Measurements from ENCODE around the gene HHATL. TPM values are rescaled to one million over a fixed set of nuclear protein-coding genes. Genes with fewer than 3 reads are reported as not detected.

The HHATL gene
- total RNA-seq, 1 donor from 2014 or later, result not detected

GRCh38 chr3:42675909-42676308 lies 26.7 kb downstream of the HHATL start:
- FAIRE-seq (no peak), DNase-seq (ENCODE audit: low read depth) (no peak)
- TF ChIP-seq, protein P1, sequence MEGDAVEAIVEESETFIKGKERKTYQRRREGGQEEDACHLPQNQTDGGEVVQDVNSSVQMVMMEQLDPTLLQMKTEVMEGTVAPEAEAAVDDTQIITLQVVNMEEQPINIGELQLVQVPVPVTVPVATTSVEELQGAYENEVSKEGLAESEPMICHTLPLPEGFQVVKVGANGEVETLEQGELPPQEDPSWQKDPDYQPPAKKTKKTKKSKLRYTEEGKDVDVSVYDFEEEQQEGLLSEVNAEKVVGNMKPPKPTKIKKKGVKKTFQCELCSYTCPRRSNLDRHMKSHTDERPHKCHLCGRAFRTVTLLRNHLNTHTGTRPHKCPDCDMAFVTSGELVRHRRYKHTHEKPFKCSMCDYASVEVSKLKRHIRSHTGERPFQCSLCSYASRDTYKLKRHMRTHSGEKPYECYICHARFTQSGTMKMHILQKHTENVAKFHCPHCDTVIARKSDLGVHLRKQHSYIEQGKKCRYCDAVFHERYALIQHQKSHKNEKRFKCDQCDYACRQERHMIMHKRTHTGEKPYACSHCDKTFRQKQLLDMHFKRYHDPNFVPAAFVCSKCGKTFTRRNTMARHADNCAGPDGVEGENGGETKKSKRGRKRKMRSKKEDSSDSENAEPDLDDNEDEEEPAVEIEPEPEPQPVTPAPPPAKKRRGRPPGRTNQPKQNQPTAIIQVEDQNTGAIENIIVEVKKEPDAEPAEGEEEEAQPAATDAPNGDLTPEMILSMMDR (IDR thresholded peaks at IDR 0.05; ENCODE audit: insufficient read depth, low read length, severe bottlenecking), result no peak
- Histone ChIP-seq H3K4me3 (ENCODE audit: low read depth, low read length) (no peak overlapping the region), H3K36me3 (ENCODE audit: control insufficient read depth, insufficient read depth, low read length) (no peaks in the 10 kb centered on the region), H3K27me3 (ENCODE audit: control insufficient read depth, insufficient read depth, low read length) (no peaks in the 10 kb centered on the region)

- FAIRE-seq (no peak), DNase-seq (ENCODE audit: low read depth) (no peak)
- TF ChIP-seq, protein P1 (IDR thresholded peaks at IDR 0.05; ENCODE audit: insufficient read depth, low read length, severe bottlenecking), result no peak
- Histone ChIP-seq H3K36me3 (ENCODE audit: control insufficient read depth, insufficient read depth, low read length) (no peaks in the 10 kb centered on the region), H3K27me3 (ENCODE audit: control insufficient read depth, insufficient read depth, low read length) (no peaks in the 10 kb centered on the region), H3K4me3 (ENCODE audit: low read depth, low read length) (no peak overlapping the region)
Observed at GRCh38 chr3:42674146-42674545, 28.5 kb downstream of the HHATL start.

GRCh38 chr3:42673082-42673481 lies 29.5 kb downstream of the HHATL start:
- H3K4me3 ChIP-seq (ENCODE audit: low read depth, low read length), result no peak overlapping the region
- TF ChIP-seq, protein P1 (IDR thresholded peaks at IDR 0.05; ENCODE audit: insufficient read depth, low read length, severe bottlenecking), result no peak
- no peak for FAIRE-seq
- no peaks in the 10 kb centered on the region for H3K27me3 ChIP-seq (ENCODE audit: control insufficient read depth, insufficient read depth, low read length)
- DNase-seq (ENCODE audit: low read depth), result no peak
- no peaks in the 10 kb centered on the region for H3K36me3 ChIP-seq (ENCODE audit: control insufficient read depth, insufficient read depth, low read length)

DNA sequence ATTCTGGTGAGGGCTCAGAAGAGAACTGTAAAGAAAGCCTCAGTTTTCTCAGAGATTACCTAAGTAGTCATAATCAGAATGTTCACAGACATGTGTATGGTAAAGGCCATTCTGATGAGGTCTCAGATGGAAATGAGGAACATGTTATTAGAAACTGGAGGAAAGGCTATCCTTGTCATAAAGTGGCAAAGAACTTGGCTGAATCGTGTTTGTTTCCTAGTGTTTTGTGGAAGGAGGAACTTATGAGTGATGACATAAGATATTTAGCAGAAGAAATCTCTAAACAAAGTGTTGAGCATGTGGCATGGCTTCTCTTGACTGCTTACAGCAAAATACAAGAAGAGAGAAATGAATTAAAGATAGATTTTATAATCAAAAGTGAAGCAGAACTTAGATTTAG lies 30.1 kb downstream of the HHATL start:
- Histone ChIP-seq H3K4me3 (ENCODE audit: low read depth, low read length) (no peak overlapping the region), H3K27me3 (ENCODE audit: control insufficient read depth, insufficient read depth, low read length) (no peaks in the 10 kb centered on the region), H3K36me3 (ENCODE audit: control insufficient read depth, insufficient read depth, low read length) (no peaks in the 10 kb centered on the region)
- no peak for FAIRE-seq
- TF ChIP-seq, protein P1 (IDR thresholded peaks at IDR 0.05; ENCODE audit: insufficient read depth, low read length, severe bottlenecking), result no peak
- DNase-seq (ENCODE audit: low read depth), result no peak

GRCh38 chr3:42670670-42671069 lies 31.9 kb downstream of the HHATL start:
- Histone ChIP-seq H3K4me3 (ENCODE audit: low read depth, low read length) (no peak overlapping the region), H3K36me3 (ENCODE audit: control insufficient read depth, insufficient read depth, low read length) (no peaks in the 10 kb centered on the region), H3K27me3 (ENCODE audit: control insufficient read depth, insufficient read depth, low read length) (no peaks in the 10 kb centered on the region)
- TF ChIP-seq, protein P1 (IDR thresholded peaks at IDR 0.05; ENCODE audit: insufficient read depth, low read length, severe bottlenecking), result no peak
- no peak for FAIRE-seq
- no peak for DNase-seq (ENCODE audit: low read depth)

- TF ChIP-seq, protein P1 (IDR thresholded peaks at IDR 0.05; ENCODE audit: insufficient read depth, low read length, severe bottlenecking), result no peak
- no peak for DNase-seq (ENCODE audit: low read depth)
- peak; percentile 82 for FAIRE-seq
- H3K4me3 ChIP-seq (ENCODE audit: low read depth, low read length), result no peak overlapping the region
- no peaks in the 10 kb centered on the region for H3K36me3 ChIP-seq (ENCODE audit: control insufficient read depth, insufficient read depth, low read length)
- no peaks in the 10 kb centered on the region for H3K27me3 ChIP-seq (ENCODE audit: control insufficient read depth, insufficient read depth, low read length)
Observed at GRCh38 chr3:42670051-42670576, 32.5 kb downstream of the HHATL start.
